ENCODE measurements around the gene LRP5. TPM values are rescaled to one million over a fixed set of nuclear protein-coding genes. Genes with fewer than 3 reads are reported as not detected.

The LRP5 gene
- total and polyA plus RNA-seq, 2 experiments from 2014 or later, result 26.9 to 51.1 TPM

- H3K36me3 ChIP-seq (ENCODE audit: insufficient read depth), result no peaks in the 10 kb centered on the region
- no peak overlapping the region for H3K27ac ChIP-seq (ENCODE audit: low read depth)
- peak; percentile 68 for DNase-seq (ENCODE audit: low spot score)
- peak; percentile 60 for ATAC-seq
- no peaks in the 10 kb centered on the region for H3K79me2 ChIP-seq (replicated peaks; ENCODE audit: insufficient read depth)
- Mint-ChIP-seq H3K27ac (no peak overlapping the region), H3K27me3 (ENCODE audit: insufficient read depth, low read depth, poor library complexity) (peaks cover 19% of the 10 kb centered on the region), H3K36me3 (ENCODE audit: low read depth) (peaks cover 3% of the 10 kb centered on the region; the same call in 2 of the 3 replicates), H3K4me3 (no peak overlapping the region), H3K4me1 (peaks cover 10% of the 10 kb centered on the region), H3K9me3 (no peaks in the 10 kb centered on the region)
- H3K9me2 ChIP-seq (ENCODE audit: insufficient read depth), result no peaks in the 10 kb centered on the region
- H3K27me3 ChIP-seq (ENCODE audit: insufficient read depth), result no peaks in the 10 kb centered on the region
- H3K4me1 ChIP-seq (ENCODE audit: insufficient read depth), result peaks cover 3% of the 10 kb centered on the region; the same call in 1 of the 2 replicates
- TF ChIP-seq CTCF (conservative IDR thresholded peaks at IDR 0.05; ENCODE audit: low read depth in 2 of 2), result peak in 1 of 2 experiments; percentile 16; a peak in 1 of 4 replicates
- no peak for TF ChIP-seq ZNF331 (CRISPR knock-in tag; IDR thresholded peaks at IDR 0.05; ENCODE audit: low read depth)
- no peak for TF ChIP-seq CREB1 (CRISPR knock-in tag; IDR thresholded peaks at IDR 0.05; ENCODE audit: low read depth)
- H4K20me1 ChIP-seq (replicated peaks; ENCODE audit: insufficient read depth), result no peaks in the 10 kb centered on the region; the same call in 1 of the 2 replicates
- H3F3A ChIP-seq (replicated peaks; ENCODE audit: low read depth), result no peaks in the 10 kb centered on the region
- H3K4me3 ChIP-seq, result no peak overlapping the region
- no peak overlapping the region for H3K4me2 ChIP-seq
- no peak overlapping the region for H2AFZ ChIP-seq
Measured at GRCh38 chr11:68454767-68455166, 142.4 kb downstream of the LRP5 start.

- no peak overlapping the region for H3K4me3 Mint-ChIP-seq
- no peaks in the 10 kb centered on the region for H3K36me3 ChIP-seq (ENCODE audit: insufficient read depth)
- H3K4me3 ChIP-seq, result no peak overlapping the region
- no peak overlapping the region for H3K27ac Mint-ChIP-seq
- ATAC-seq (no peak), DNase-seq (ENCODE audit: low spot score) (no peak)
- no peaks in the 10 kb centered on the region for H3F3A ChIP-seq (replicated peaks; ENCODE audit: low read depth)
- no peak overlapping the region for H3K27ac ChIP-seq (ENCODE audit: low read depth)
- no peaks in the 10 kb centered on the region for H3K79me2 ChIP-seq (replicated peaks; ENCODE audit: insufficient read depth)
- H3K9me2 ChIP-seq (ENCODE audit: insufficient read depth), result no peaks in the 10 kb centered on the region
- no peaks in the 10 kb centered on the region for H3K9me3 Mint-ChIP-seq
- peaks cover 3% of the 10 kb centered on the region; the same call in 1 of the 2 replicates for H3K4me1 ChIP-seq (ENCODE audit: insufficient read depth)
- peaks cover 10% of the 10 kb centered on the region for H3K4me1 Mint-ChIP-seq
- H2AFZ ChIP-seq, result no peak overlapping the region
- H3K27me3 Mint-ChIP-seq (ENCODE audit: insufficient read depth, low read depth, poor library complexity), result peaks cover 24% of the 10 kb centered on the region
- no peaks in the 10 kb centered on the region; the same call in 1 of the 2 replicates for H4K20me1 ChIP-seq (replicated peaks; ENCODE audit: insufficient read depth)
- H3K4me2 ChIP-seq, result no peak overlapping the region
- no peaks in the 10 kb centered on the region; the same call in 2 of the 3 replicates for H3K36me3 Mint-ChIP-seq (ENCODE audit: low read depth)
- H3K27me3 ChIP-seq (ENCODE audit: insufficient read depth), result no peaks in the 10 kb centered on the region
- TF ChIP-seq STAT1 (IDR thresholded peaks at IDR 0.05; ENCODE audit: unreplicated experiment), result no peak
- no peak for TF ChIP-seq CTCF (conservative IDR thresholded peaks at IDR 0.05; ENCODE audit: low read depth in 2 of 2)
- TF ChIP-seq ZNF331 (CRISPR knock-in tag; IDR thresholded peaks at IDR 0.05; ENCODE audit: low read depth), result no peak
- no peak for TF ChIP-seq REST (IDR thresholded peaks at IDR 0.05; ENCODE audit: unreplicated experiment)
- TF ChIP-seq ETS1 (IDR thresholded peaks at IDR 0.05), result no peak
- TF ChIP-seq ZNF114 (CRISPR knock-in tag; IDR thresholded peaks at IDR 0.05), result no peak
- TF ChIP-seq JUNB (IDR thresholded peaks at IDR 0.05; ENCODE audit: unreplicated experiment), result no peak
Measured at GRCh38 chr11:68455485-68455884, 143.1 kb downstream of the LRP5 start.
